ENCODE data around the gene FBLN1. TPM values are rescaled to one million over a fixed set of nuclear protein-coding genes. Genes with fewer than 3 reads are reported as not detected.

FBLN1 gene
- total RNA-seq, 1 donor = 256 TPM

DNA sequence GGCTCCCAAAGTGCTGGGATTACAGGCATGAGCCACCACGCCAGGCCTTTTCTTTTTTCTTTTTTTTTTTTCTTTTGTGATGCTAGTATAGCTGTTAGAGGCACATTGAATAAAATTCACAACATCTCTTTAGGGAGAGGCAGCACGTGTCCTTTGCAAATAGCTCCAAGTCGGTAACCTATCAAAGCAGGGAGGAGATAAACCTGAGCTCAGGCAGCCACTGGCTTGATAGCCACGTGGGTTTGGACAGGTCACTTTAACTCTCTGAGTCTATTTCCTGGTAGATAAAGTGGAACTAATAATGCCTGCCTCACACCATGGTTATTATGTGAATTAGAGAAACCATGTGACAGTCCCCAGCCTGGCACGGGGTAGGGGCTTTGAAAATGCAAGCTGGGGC lies 125.8 kb downstream of the FBLN1 start:
- H3K4me3 ChIP-seq (ENCODE audit: low read depth, low read length) = no peak overlapping the region
- DNase-seq (ENCODE audit: low read depth) = no peak
- TF ChIP-seq, protein P1, sequence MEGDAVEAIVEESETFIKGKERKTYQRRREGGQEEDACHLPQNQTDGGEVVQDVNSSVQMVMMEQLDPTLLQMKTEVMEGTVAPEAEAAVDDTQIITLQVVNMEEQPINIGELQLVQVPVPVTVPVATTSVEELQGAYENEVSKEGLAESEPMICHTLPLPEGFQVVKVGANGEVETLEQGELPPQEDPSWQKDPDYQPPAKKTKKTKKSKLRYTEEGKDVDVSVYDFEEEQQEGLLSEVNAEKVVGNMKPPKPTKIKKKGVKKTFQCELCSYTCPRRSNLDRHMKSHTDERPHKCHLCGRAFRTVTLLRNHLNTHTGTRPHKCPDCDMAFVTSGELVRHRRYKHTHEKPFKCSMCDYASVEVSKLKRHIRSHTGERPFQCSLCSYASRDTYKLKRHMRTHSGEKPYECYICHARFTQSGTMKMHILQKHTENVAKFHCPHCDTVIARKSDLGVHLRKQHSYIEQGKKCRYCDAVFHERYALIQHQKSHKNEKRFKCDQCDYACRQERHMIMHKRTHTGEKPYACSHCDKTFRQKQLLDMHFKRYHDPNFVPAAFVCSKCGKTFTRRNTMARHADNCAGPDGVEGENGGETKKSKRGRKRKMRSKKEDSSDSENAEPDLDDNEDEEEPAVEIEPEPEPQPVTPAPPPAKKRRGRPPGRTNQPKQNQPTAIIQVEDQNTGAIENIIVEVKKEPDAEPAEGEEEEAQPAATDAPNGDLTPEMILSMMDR (IDR thresholded peaks at IDR 0.05; ENCODE audit: insufficient read depth, low read depth, low read length) = no peak

DNA sequence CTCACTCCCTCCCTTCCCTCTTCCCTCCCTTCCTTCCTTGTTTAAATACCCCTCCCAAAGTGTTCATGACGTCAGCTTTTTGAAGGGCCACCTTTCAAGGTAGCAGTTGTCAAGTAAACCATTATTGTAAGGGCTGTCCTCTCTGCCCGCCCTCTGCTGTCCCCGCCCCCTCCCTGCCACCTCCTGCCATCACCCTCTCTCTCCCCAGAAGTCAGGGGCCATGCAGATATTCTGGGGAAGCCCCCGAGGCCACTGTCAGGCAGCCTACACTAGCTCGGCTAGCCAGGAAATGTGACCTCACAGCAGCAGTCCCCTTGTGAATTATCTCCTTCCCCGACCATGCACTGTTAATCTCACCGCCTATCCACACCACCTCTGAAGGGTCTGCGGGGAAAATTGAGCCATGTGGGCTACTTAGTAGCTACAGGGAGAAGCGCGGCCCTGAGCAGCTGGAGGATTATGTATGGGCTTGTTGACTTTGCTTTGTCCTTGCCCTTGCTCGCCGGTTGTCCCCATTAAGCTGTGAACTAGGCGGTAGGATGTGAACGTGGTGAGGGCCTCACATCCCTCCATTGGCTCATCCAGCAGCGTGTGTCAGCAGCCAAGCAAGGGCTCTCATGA lies 126.9 kb downstream of the FBLN1 start:
- H3K4me3 ChIP-seq (ENCODE audit: low read depth, low read length) = no peak overlapping the region
- TF ChIP-seq, protein P1 (IDR thresholded peaks at IDR 0.05; ENCODE audit: insufficient read depth, low read depth, low read length) = no peak
- DNase-seq (ENCODE audit: low read depth) = no peak

DNA sequence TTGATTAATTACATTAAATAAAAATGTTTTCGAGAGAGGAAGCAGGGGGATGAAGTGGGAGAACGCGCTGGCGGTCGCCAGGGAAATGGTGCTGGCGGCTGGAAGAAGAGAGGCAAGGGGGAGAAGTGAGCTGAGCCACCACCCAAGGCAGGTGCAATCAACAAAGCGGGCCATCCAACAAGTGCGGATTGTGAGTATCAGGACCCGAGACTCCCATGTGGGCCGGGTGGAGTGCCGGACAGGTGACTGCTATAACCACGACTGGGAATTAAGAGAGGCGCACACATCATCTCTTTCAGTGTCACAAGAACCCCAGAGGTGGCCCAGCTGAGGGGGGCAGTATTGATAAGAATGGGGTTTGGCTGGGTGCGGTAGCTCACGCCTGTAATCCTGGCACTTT lies 127.8 kb downstream of the FBLN1 start:
- TF ChIP-seq, protein P1 (IDR thresholded peaks at IDR 0.05; ENCODE audit: insufficient read depth, low read depth, low read length) = no peak

DNA sequence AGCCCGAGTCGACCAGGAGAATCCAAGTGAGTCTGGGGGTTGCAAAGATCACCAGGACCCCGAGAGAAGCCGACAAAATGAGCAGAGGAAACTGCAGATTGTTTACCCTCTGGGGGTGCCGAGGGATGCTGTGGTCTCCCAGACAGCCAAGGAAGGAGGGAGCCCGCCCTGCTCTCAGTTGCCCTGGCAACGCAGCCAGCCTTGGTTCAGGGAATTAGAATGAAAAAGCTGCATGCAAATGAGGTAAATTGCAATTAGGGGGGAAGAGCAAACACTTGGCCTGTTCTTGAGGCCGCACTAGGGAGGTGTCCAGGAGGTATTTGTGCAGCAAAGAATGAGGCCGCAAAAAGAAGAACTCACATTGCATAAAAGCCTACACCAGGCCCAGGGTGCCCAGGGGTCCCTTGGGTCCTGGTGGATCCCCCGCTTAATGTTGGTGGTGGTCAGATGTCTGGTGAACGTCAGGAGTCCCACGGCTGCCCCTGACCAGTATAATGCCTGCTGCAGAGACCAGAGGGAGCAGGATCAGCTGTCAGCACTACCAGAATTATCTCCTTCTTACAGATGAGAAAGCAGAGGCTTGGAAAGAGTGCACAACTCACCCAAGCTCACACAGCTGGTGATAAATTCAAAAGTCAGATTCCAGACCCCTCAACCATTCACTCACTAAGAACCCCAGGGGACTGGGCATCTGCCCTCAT lies 128.6 kb downstream of the FBLN1 start:
- no peak overlapping the region for H3K4me3 ChIP-seq (ENCODE audit: low read depth, low read length)
- TF ChIP-seq, protein P1 (IDR thresholded peaks at IDR 0.05; ENCODE audit: insufficient read depth, low read depth, low read length) = no peak
- no peak for DNase-seq (ENCODE audit: low read depth)

More for the DNA sequence above, 127.8 kb downstream of the FBLN1 start:
- DNase-seq (ENCODE audit: low read depth) = no peak
- H3K4me3 ChIP-seq (ENCODE audit: low read depth, low read length) = no peak overlapping the region

DNA sequence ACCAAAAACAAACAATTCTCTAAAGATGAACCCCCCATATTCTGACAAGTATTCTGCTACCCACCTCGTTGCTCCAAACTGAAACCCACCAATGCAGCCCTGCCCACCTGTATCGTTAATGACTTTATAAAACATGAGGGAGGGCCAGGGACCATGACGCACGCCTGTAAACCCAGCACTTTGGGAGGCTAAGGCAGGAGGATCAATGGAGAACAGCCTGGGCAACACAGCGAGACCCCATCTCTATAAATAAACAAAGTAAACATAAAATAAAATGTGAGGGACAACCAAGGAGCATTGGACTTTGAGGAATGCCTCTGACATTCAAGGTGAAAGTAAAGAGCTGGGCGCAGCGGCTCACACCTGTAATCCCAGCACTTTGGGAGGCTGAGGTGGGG lies 129.2 kb downstream of the FBLN1 start:
- TF ChIP-seq, protein P1 (IDR thresholded peaks at IDR 0.05; ENCODE audit: insufficient read depth, low read depth, low read length) = no peak
- no peak for DNase-seq (ENCODE audit: low read depth)
- H3K4me3 ChIP-seq (ENCODE audit: low read depth, low read length) = no peak overlapping the region

DNA sequence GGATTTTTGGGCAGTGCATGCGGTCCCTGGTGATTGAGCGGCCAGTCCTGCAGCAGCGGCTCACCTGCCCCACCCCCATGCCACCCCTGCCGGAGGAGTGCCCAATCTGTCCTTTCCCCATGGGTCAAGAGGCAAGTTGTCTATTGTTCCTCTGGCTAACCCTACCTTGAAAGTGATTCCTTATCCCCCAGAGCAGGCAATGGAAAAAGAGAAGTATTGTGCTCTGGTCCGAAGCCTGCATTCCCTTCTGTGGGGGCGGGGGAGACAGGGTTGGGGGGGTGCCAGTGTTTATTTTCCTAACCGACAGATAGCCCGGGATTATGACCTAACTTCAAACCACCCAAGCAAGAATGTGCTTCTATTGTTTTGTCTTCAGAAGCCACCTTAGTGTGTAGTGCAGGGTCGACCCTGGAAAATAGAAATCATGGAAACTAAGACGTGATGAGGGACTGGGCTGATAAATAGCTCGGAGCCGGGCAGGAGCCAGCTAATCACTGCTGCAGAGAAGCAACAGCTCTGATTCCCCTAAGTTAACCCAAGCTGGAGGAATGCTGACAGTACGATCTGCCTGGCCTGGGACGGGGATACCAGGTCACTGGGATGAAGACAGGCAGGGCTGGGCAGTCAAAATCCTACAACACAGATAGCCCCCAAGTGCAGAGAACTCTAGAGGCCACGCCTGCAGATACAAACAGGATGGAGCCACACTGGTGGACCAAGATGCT lies 130.3 kb downstream of the FBLN1 start:
- DNase-seq (ENCODE audit: low read depth) = no peak
- no peak overlapping the region for H3K4me3 ChIP-seq (ENCODE audit: low read depth, low read length)

More for the DNA sequence above, 130.3 kb downstream of the FBLN1 start:
- TF ChIP-seq, protein P1 (IDR thresholded peaks at IDR 0.05; ENCODE audit: insufficient read depth, low read depth, low read length) = no peak

All from fibroblast of villous mesenchyme (primary cell).